GM19193 (cell line): ENCODE data around the gene ZSCAN12.

ENCODE experiments used
- POLR2A ChIP-seq: IDR thresholded peaks from 4 replicates; pipeline ENCODE4 v1.6.1; 2011; ENCODE audit not compliant: insufficient read depth, insufficient read length; ENCODE audit errors: extremely low read depth

ZSCAN12 gene

GRCh38 chr6:28343898-28344677 lies 55.5 kb downstream of the ZSCAN12 start:
- TF ChIP-seq POLR2A, result no peak

GRCh38 chr6:28340310-28341095 lies 59.0 kb downstream of the ZSCAN12 start:
- no peak for TF ChIP-seq POLR2A

- no peak for TF ChIP-seq POLR2A
These were observed 62.4 kb downstream of the ZSCAN12 start for GRCh38 chr6:28337121-28337520.

- no peak for TF ChIP-seq POLR2A
These were observed 63.0 kb downstream of the ZSCAN12 start for GRCh38 chr6:28336284-28337120.

GRCh38 chr6:28335564-28336283 lies 63.8 kb downstream of the ZSCAN12 start, which contains the start of gene ZSCAN31:
Gene ZSCAN31 (minus strand): TSS chr6:28336148. CDS start chr6:28329683, 6,465 bp downstream.
- TF ChIP-seq POLR2A, result peak; percentile 64

- no peak for TF ChIP-seq POLR2A
These were observed 64.4 kb downstream of the ZSCAN12 start for GRCh38 chr6:28335040-28335563.

- TF ChIP-seq POLR2A, result no peak
These were observed 65.1 kb downstream of the ZSCAN12 start for GRCh38 chr6:28334286-28335039.

- TF ChIP-seq POLR2A, result no peak
These were observed 65.9 kb downstream of the ZSCAN12 start for GRCh38 chr6:28333599-28334018.

- no peak for TF ChIP-seq POLR2A
These were observed 66.5 kb downstream of the ZSCAN12 start for GRCh38 chr6:28333047-28333446.

GRCh38 chr6:28330041-28330440 lies 69.5 kb downstream of the ZSCAN12 start:
- TF ChIP-seq POLR2A, result no peak
